Parathyroid adenoma (tissue), 2 donors: ENCODE results near the gene RASA3.

Source experiments
- H2AFZ ChIP-seq: fragments of 300-600 bp; sonication (generic); one replicate; pipeline ENCODE4 v1.7.0; 2017; ENCODE audit warnings: antibody characterized with exemption, mild to moderate bottlenecking
- H3K27ac ChIP-seq: fragments of 300-600 bp; sonication (generic); one replicate; pipeline ENCODE4 v1.7.0; 2017
- H3K27me3 ChIP-seq: fragments of 300-600 bp; sonication (generic); one replicate; pipeline ENCODE4 v1.7.0; 2017; ENCODE audit warnings: low read length; ENCODE audit not compliant: control insufficient read depth, insufficient read depth
- H3K36me3 ChIP-seq: fragments of 300-600 bp; sonication (generic); one replicate; pipeline ENCODE4 v1.7.0; 2017; ENCODE audit warnings: low read length; ENCODE audit not compliant: control insufficient read depth, insufficient read depth
- H3K4me1 ChIP-seq: fragments of 300-600 bp; sonication (generic); one replicate; pipeline ENCODE4 v1.7.0; 2017; ENCODE audit warnings: control low read depth
- H3K4me2 ChIP-seq: fragments of 300-600 bp; sonication (generic); one replicate; pipeline ENCODE4 v1.7.0; 2017; ENCODE audit warnings: low read length
- H3K4me3 ChIP-seq: fragments of 300-600 bp; sonication (generic); one replicate; pipeline ENCODE4 v1.7.0; 2017; ENCODE audit warnings: low read depth, low read length
- H3K79me2 ChIP-seq: fragments of 300-600 bp; sonication (generic); one replicate; pipeline ENCODE4 v1.7.0; 2017; ENCODE audit warnings: control low read depth
- H3K9ac ChIP-seq: fragments of 300-600 bp; sonication (generic); one replicate; pipeline ENCODE4 v1.7.0; 2017; ENCODE audit warnings: mild to moderate bottlenecking
- H3K9me3 ChIP-seq: fragments of 300-600 bp; sonication (generic); one replicate; pipeline ENCODE4 v1.7.0; 2017; ENCODE audit warnings: low read length; ENCODE audit not compliant: control insufficient read depth
- TF ChIP-seq, protein P1 (sequence below): fragments of 300-600 bp; sonication (generic); IDR thresholded peaks from one replicate; pipeline ENCODE4 v1.7.0; 2017; ENCODE audit warnings: antibody characterized with exemption, mild to moderate bottlenecking
- donor health status: primary hyperparathyroidism.

The RASA3 gene

GRCh38 chr13:113962975-113963374, 169.4 kb downstream of the RASA3 start:
- H3K9me3 ChIP-seq = no peaks in the 10 kb centered on the region
- H2AFZ ChIP-seq = no peak overlapping the region
- no peaks in the 10 kb centered on the region for H3K27me3 ChIP-seq
- no peak overlapping the region for H3K9ac ChIP-seq
- H3K36me3 ChIP-seq = no peaks in the 10 kb centered on the region
- TF ChIP-seq, protein P1, sequence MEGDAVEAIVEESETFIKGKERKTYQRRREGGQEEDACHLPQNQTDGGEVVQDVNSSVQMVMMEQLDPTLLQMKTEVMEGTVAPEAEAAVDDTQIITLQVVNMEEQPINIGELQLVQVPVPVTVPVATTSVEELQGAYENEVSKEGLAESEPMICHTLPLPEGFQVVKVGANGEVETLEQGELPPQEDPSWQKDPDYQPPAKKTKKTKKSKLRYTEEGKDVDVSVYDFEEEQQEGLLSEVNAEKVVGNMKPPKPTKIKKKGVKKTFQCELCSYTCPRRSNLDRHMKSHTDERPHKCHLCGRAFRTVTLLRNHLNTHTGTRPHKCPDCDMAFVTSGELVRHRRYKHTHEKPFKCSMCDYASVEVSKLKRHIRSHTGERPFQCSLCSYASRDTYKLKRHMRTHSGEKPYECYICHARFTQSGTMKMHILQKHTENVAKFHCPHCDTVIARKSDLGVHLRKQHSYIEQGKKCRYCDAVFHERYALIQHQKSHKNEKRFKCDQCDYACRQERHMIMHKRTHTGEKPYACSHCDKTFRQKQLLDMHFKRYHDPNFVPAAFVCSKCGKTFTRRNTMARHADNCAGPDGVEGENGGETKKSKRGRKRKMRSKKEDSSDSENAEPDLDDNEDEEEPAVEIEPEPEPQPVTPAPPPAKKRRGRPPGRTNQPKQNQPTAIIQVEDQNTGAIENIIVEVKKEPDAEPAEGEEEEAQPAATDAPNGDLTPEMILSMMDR = no peak
- no peak overlapping the region for H3K27ac ChIP-seq
- no peak overlapping the region for H3K4me2 ChIP-seq
- H3K4me1 ChIP-seq = no peaks in the 10 kb centered on the region
- no peaks in the 10 kb centered on the region for H3K79me2 ChIP-seq
- H3K4me3 ChIP-seq = no peak overlapping the region

GRCh38 chr13:113962386-113962785, 170.0 kb downstream of the RASA3 start:
- Histone ChIP-seq H3K4me2 (no peak overlapping the region), H3K4me3 (no peak overlapping the region), H3K36me3 (no peaks in the 10 kb centered on the region), H3K27ac (no peak overlapping the region), H3K9me3 (no peaks in the 10 kb centered on the region), H2AFZ (no peak overlapping the region), H3K27me3 (no peaks in the 10 kb centered on the region), H3K4me1 (no peaks in the 10 kb centered on the region), H3K9ac (no peak overlapping the region), H3K79me2 (no peaks in the 10 kb centered on the region)
- TF ChIP-seq, protein P1 = no peak

DNA sequence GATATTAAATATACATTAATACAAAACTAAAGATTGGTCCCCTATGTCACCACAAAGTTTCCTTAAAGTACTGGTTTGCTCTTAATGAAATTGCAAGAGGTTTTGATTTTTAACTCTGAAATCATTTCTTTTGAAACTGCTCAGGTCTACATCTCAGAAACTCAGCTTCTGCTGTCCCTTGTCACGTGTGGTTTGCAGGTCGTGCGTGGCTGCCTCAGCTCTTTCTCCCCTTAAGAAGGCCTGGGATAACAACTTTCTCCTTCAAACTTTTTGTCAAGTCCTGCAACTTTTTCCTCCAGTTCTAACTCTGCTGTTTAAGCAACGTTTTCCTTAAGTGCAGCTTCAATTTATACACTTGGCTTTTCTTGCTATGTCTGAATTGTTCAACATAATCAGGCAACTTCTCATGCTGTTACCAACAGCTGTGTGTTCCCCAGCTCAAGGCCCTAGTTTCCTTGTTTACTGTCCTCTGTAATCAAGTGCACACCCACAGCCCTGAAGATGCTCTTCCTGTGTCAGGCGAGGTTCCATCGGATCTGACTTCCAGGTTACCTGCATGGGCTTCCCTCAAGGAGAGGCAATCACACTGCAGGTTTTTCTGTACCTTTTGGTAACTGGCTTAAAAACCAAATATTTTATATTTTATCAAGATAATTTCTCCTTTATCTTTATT, 172.0 kb downstream of the RASA3 start:
- Histone ChIP-seq H3K9ac (no peak overlapping the region), H3K9me3 (no peaks in the 10 kb centered on the region), H3K4me2 (no peak overlapping the region), H3K36me3 (no peaks in the 10 kb centered on the region), H3K27me3 (no peaks in the 10 kb centered on the region), H2AFZ (no peak overlapping the region), H3K27ac (no peak overlapping the region), H3K4me3 (no peak overlapping the region), H3K79me2 (no peaks in the 10 kb centered on the region), H3K4me1 (no peaks in the 10 kb centered on the region)
- TF ChIP-seq, protein P1 = no peak

GRCh38 chr13:113959198-113959597, 173.2 kb downstream of the RASA3 start:
- no peak overlapping the region for H3K27ac ChIP-seq
- H3K79me2 ChIP-seq = no peaks in the 10 kb centered on the region
- no peaks in the 10 kb centered on the region for H3K9me3 ChIP-seq
- no peak overlapping the region for H3K4me2 ChIP-seq
- no peak overlapping the region for H2AFZ ChIP-seq
- H3K9ac ChIP-seq = no peak overlapping the region
- no peaks in the 10 kb centered on the region for H3K4me1 ChIP-seq
- TF ChIP-seq, protein P1 = no peak
- no peak overlapping the region for H3K4me3 ChIP-seq
- H3K36me3 ChIP-seq = no peaks in the 10 kb centered on the region
- no peaks in the 10 kb centered on the region for H3K27me3 ChIP-seq

DNA sequence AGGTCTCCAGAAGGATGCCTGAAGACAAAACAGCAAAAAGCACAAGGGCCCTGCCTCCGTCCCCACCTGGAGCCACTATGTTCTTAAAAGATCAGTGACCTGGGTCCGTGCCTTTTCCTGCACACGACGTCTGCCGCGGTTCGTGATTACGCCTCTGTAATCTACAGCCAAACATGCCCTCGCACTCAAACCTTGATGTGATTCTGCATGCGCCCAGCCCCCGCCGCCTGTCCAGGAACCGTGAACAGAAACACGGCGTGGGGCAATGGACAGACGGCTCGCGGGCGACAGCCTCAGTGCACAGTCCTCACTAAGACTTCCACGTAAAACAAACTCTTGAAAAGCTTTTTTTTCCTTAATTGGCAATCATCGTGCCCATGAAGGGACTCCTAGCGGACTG, 174.1 kb downstream of the RASA3 start:
- Histone ChIP-seq H3K79me2 (no peaks in the 10 kb centered on the region), H3K36me3 (no peaks in the 10 kb centered on the region), H3K4me2 (no peak overlapping the region), H3K27ac (no peak overlapping the region), H2AFZ (no peak overlapping the region), H3K27me3 (no peaks in the 10 kb centered on the region), H3K9ac (no peak overlapping the region), H3K9me3 (no peaks in the 10 kb centered on the region), H3K4me3 (no peak overlapping the region), H3K4me1 (no peaks in the 10 kb centered on the region)
- TF ChIP-seq, protein P1 = no peak
